A549 (cell line): ENCODE results near the gene SUMO3.

Source experiments
- CTCF ChIP-seq: fragments of >200 bp; sonication (Bioruptor Twin); formaldehyde crosslinking; IDR thresholded peaks from 3 replicates; pipeline ENCODE4 v1.5.1; 2016
- ESRRA ChIP-seq: fragments of 150-350 bp; IDR thresholded peaks from 2 replicates; pipeline ENCODE4 v1.6.1; 2014; ENCODE audit warnings: mild to moderate bottlenecking, low read length, borderline replicate concordance
- FOSL2 ChIP-seq, 2 experiments: fragments of 450-650 bp in 1 of 2; fragments of >200 bp in 1 of 2; sonication (Bioruptor Twin) in 1 of 2; formaldehyde crosslinking; IDR thresholded peaks; 2 replicates each; pipeline versions ENCODE4 v1.5.0 to v1.6.1; 2016 to 2020; ENCODE audit warnings: mild to moderate bottlenecking in 1 of 2, moderate library complexity in 1 of 2
- KDM1A ChIP-seq: fragments of 200-600 bp; sonication (generic); IDR thresholded peaks from 2 replicates; pipeline ENCODE4 v1.6.1; 2016; ENCODE audit warnings: low read depth, mild to moderate bottlenecking
- REST ChIP-seq: fragments of 200-600 bp; sonication (generic); IDR thresholded peaks from 2 replicates; pipeline ENCODE4 v1.6.1; 2016; ENCODE audit warnings: antibody characterized with exemption, mild to moderate bottlenecking, moderate library complexity

DNA sequence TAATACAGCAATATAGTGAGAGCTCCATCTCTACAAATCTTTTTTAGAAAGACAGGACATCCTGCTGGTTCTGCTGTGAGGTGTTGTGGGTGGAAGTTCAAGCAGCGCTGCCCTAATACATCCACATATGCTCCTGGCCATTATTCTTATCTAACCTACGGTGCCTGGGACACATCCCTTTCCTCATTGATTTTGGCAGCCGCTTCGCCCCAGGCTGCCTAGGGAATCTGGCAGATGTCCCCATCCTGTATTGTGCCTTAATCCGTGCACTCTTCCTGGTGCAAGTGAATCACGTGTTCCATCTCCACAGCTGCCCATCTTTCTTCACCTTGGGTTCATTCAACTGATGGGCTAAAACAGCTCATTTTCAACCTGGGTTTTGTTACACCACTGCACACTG lies 13.1 kb downstream of the SUMO3 start:
- TF ChIP-seq CTCF, result no peak
- no peak for TF ChIP-seq KDM1A
- TF ChIP-seq ESRRA, result no peak
- no peak for TF ChIP-seq REST
- TF ChIP-seq FOSL2 (IDR thresholded peaks at IDR 0.05), result no peak
- no peak for TF ChIP-seq FOSL2 (CRISPR knock-in tag; IDR thresholded peaks at IDR 0.05)
